ENCODE data around the gene KRT5.
"Not testable (repeated sequence)": the region's sequence is repeated elsewhere in the genome, so short reads cannot be mapped to it uniquely, and the experiment has no call there.

KRT5 gene

DNA sequence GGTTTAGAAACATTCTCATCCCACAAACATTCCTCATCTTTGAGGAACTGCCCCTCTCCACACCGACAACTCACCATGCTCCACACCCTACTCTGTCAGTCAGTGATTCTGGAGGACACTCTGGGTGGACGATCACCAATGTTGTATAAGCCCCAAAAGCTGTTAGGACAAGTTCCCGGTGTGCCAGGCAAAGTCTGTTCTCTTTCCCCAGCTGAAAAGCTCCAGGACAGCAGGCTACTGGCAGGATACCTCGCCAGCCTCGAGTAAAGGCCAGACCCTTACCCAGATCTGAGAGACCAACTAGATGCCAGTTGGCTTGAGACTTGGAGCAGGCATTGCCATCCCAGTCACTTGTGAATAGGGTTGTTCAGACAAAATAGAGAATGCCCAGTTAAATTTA lies 12.0 kb downstream of the KRT5 start:
- Histone ChIP-seq H2AFZ (ENCODE audit: low read depth) (no peak overlapping the region), H3K4me1 (ENCODE audit: low read depth, poor library complexity, severe bottlenecking) (no peaks in the 10 kb centered on the region), H4K20me1 (ENCODE audit: insufficient read depth) (no peaks in the 10 kb centered on the region), H3K4me2 (no peak overlapping the region), H3K79me2 (ENCODE audit: insufficient read depth, low read depth) (no peaks in the 10 kb centered on the region), H3K9ac (no peak overlapping the region), H3K36me3 (ENCODE audit: insufficient read depth) (no peaks in the 10 kb centered on the region), H3K27ac (no peak overlapping the region), H3K4me3 (IDR thresholded peaks at IDR 0.05; ENCODE audit: insufficient read depth, low read depth, low read length) (no peak overlapping the region), H3K27me3 (ENCODE audit: insufficient read depth, low read depth) (peaks cover 6% of the 10 kb centered on the region; the same call in 1 of the 2 replicates)
- TF ChIP-seq, protein P1, sequence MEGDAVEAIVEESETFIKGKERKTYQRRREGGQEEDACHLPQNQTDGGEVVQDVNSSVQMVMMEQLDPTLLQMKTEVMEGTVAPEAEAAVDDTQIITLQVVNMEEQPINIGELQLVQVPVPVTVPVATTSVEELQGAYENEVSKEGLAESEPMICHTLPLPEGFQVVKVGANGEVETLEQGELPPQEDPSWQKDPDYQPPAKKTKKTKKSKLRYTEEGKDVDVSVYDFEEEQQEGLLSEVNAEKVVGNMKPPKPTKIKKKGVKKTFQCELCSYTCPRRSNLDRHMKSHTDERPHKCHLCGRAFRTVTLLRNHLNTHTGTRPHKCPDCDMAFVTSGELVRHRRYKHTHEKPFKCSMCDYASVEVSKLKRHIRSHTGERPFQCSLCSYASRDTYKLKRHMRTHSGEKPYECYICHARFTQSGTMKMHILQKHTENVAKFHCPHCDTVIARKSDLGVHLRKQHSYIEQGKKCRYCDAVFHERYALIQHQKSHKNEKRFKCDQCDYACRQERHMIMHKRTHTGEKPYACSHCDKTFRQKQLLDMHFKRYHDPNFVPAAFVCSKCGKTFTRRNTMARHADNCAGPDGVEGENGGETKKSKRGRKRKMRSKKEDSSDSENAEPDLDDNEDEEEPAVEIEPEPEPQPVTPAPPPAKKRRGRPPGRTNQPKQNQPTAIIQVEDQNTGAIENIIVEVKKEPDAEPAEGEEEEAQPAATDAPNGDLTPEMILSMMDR (conservative IDR thresholded peaks at IDR 0.05; ENCODE audit: low read depth, low read length) = no peak

DNA sequence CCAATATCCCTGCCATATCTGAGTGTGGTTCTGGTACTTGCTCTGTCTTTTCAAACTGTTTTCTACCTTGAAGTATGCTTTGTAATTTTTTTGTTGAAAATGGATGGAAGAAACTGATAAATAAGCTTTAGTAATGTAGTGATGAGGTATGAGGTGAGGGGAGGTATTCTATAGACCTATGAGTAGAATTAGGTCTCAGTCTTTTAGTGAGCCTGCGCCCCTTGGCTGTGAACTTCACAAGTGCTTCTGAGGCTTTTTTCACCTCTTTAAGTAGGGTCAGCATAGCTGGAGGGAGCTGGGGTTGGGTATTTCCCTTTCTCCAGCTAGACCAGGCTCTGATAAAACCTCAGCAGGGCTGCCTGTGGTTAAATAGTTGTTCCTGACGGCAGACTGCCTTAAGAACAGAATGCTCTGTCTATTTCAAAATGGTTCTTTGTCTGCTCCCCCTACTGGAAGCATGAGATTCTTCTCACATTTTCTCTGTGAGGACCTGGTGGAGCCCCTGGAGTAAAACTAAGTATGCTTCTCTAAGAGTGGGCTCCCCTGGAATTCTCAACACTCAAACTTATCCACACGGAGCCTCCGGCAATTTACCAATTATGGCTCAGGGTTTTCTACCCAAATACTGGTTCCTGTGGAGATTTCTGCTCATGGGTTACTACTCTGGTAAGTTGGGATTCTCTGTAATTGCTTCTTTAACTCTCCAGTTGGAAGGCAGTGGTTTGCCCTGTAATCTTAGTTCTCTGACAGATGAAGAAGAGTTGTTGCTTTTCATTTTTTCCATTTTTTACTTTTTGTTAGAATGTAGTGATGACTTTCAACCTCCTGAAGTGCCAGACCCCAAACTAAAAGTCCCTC lies 13.1 kb downstream of the KRT5 start:
- no peak overlapping the region for H3K27ac ChIP-seq
- H4K20me1 ChIP-seq (ENCODE audit: insufficient read depth) = no peaks in the 10 kb centered on the region
- no peaks in the 10 kb centered on the region for H3K79me2 ChIP-seq (ENCODE audit: insufficient read depth, low read depth)
- H3K4me2 ChIP-seq = no peak overlapping the region
- no peak overlapping the region for H2AFZ ChIP-seq (ENCODE audit: low read depth)
- no peaks in the 10 kb centered on the region for H3K4me1 ChIP-seq (ENCODE audit: low read depth, poor library complexity, severe bottlenecking)
- no peak overlapping the region for H3K4me3 ChIP-seq (IDR thresholded peaks at IDR 0.05; ENCODE audit: insufficient read depth, low read depth, low read length)
- no peaks in the 10 kb centered on the region for H3K36me3 ChIP-seq (ENCODE audit: insufficient read depth)
- H3K27me3 ChIP-seq (ENCODE audit: insufficient read depth, low read depth) = no peaks in the 10 kb centered on the region; the same call in 1 of the 2 replicates
- no peak overlapping the region for H3K9ac ChIP-seq
- TF ChIP-seq, protein P1 (conservative IDR thresholded peaks at IDR 0.05; ENCODE audit: low read depth, low read length) = peak; percentile 68

DNA sequence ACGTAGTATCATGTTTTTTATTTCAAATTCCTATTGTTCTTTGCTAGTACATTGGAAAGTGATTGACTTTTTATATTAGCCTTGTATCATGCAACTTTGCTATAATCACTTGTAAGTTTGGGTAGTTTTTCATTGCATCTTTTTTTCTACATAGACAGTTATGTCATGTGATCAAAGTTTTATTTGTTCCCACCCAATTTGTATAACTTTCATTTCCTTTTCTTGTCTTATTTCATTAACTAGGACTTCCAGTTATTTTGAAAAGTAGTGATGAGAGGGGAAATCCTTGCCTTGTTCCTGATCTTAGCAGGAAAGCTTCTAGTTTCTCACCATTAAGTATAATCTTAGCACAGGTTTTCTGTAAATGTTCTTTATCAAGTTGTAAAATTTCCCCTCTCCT lies 17.3 kb downstream of the KRT5 start:
- Histone ChIP-seq H3K36me3 (ENCODE audit: insufficient read depth) (no peaks in the 10 kb centered on the region), H3K9ac (no peak overlapping the region), H3K27me3 (ENCODE audit: insufficient read depth, low read depth) (no peaks in the 10 kb centered on the region; the same call in 1 of the 2 replicates), H4K20me1 (ENCODE audit: insufficient read depth) (no peaks in the 10 kb centered on the region), H3K27ac (no peak overlapping the region), H3K79me2 (ENCODE audit: insufficient read depth, low read depth) (no peaks in the 10 kb centered on the region), H2AFZ (ENCODE audit: low read depth) (no peak overlapping the region), H3K4me1 (ENCODE audit: low read depth, poor library complexity, severe bottlenecking) (no peaks in the 10 kb centered on the region), H3K4me2 (no peak overlapping the region), H3K4me3 (IDR thresholded peaks at IDR 0.05; ENCODE audit: insufficient read depth, low read depth, low read length) (no peak overlapping the region)
- TF ChIP-seq, protein P1 (conservative IDR thresholded peaks at IDR 0.05; ENCODE audit: low read depth, low read length) = no peak

DNA sequence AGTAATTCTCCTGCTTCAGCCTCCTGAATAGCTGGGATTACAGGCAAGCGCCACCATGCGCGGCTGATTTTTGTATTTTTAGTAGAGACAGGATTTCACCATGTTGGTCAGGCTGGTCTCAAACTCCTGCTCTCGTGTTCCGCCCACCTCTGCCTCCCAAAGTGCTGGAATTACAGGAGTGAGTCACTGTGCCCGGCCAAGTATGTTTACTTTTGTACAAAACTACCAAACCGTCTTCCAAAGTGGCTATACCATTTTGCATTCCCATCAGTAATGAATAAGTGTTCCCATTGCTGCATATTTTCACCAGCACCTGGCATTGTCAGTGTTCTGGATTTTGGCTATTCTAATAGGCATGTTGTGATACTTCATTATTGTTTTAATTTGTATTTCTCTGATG lies 18.7 kb downstream of the KRT5 start:
- Histone ChIP-seq H4K20me1 (ENCODE audit: insufficient read depth) (no peaks in the 10 kb centered on the region), H3K36me3 (ENCODE audit: insufficient read depth) (no peaks in the 10 kb centered on the region), H2AFZ (ENCODE audit: low read depth) (no peak overlapping the region), H3K79me2 (ENCODE audit: insufficient read depth, low read depth) (no peaks in the 10 kb centered on the region), H3K4me3 (IDR thresholded peaks at IDR 0.05; ENCODE audit: insufficient read depth, low read depth, low read length) (no peak overlapping the region), H3K27me3 (ENCODE audit: insufficient read depth, low read depth) (no peaks in the 10 kb centered on the region; the same call in 1 of the 2 replicates), H3K9ac (no peak overlapping the region), H3K27ac (no peak overlapping the region), H3K4me2 (no peak overlapping the region), H3K4me1 (ENCODE audit: low read depth, poor library complexity, severe bottlenecking) (no peaks in the 10 kb centered on the region)
- TF ChIP-seq, protein P1 (conservative IDR thresholded peaks at IDR 0.05; ENCODE audit: low read depth, low read length) = no peak

DNA sequence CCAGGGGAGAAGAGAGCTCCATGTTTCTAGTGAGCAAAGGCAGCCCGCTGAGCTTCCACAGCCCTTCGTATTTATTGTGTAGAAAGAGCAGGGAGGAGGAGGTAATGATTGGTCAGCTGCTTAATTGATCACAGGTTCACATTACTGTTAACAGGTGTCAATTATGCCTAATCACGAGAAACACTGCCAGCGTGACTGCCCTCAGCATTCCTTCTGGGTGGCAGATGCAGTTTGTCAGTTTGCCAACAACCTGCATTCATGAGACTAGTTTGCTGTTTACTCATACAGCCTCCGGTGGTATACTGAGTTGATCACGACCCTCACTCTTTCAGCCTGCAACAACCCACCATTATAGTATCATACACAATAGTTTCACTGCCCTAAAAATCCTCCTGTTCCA lies 19.6 kb downstream of the KRT5 start:
- H2AFZ ChIP-seq (ENCODE audit: low read depth); H4K20me1 ChIP-seq (ENCODE audit: insufficient read depth); H3K4me3 ChIP-seq (IDR thresholded peaks at IDR 0.05; ENCODE audit: insufficient read depth, low read depth, low read length); H3K79me2 ChIP-seq (ENCODE audit: insufficient read depth, low read depth); H3K4me1 ChIP-seq (ENCODE audit: low read depth, poor library complexity, severe bottlenecking); H3K9ac ChIP-seq; H3K27me3 ChIP-seq (ENCODE audit: insufficient read depth, low read depth); H3K27ac ChIP-seq; H3K4me2 ChIP-seq; H3K36me3 ChIP-seq (ENCODE audit: insufficient read depth): not testable (repeated sequence)

Data from KMS-11 (cell line).